Fibroblast of lung (primary cell): ENCODE data around the gene HMOX2. TPM values are rescaled to one million over a fixed set of nuclear protein-coding genes. Genes with fewer than 3 reads are reported as not detected.

Experiments
- DNase-seq, 2 donors: peaks; one replicate each; pipeline versions ENCODE4 v3.0.0 to v3.0.0-alpha.2; 2010; ENCODE audit warnings: low read depth in 2 of 2
- H2AFZ ChIP-seq: 2 replicates; pipeline ENCODE4 v1.5.1; 2012; ENCODE audit warnings: low read length, control low read depth, inconsistent platforms
- H3K27ac ChIP-seq: 2 replicates; pipeline ENCODE4 v1.5.1; 2011; ENCODE audit warnings: low read length, control low read depth; ENCODE audit not compliant: insufficient read depth
- H3K27me3 ChIP-seq: 2 replicates; pipeline ENCODE4 v1.5.1; 2011; ENCODE audit warnings: mild to moderate bottlenecking, low read length; ENCODE audit not compliant: control insufficient read depth, insufficient read depth
- H3K36me3 ChIP-seq: 2 replicates; pipeline ENCODE4 v1.5.1; 2011; ENCODE audit warnings: low read length; ENCODE audit not compliant: control insufficient read depth, insufficient read depth
- H3K4me1 ChIP-seq: 2 replicates; pipeline ENCODE4 v1.5.1; 2011; ENCODE audit warnings: low read length; ENCODE audit not compliant: control insufficient read depth, insufficient read depth; ENCODE audit errors: extremely low read depth
- H3K4me2 ChIP-seq: 2 replicates; pipeline ENCODE4 v1.5.1; 2011; ENCODE audit warnings: low read length, control low read depth; ENCODE audit not compliant: insufficient read depth; ENCODE audit errors: extremely low read depth
- H3K4me3 ChIP-seq, 4 experiments: fragments of 200-600 bp in 1 of 4; sonication (generic) in 1 of 4; replicated peaks in 1 of 4; 2 replicates each; pipeline ENCODE4 v1.5.1; 2011 to 2016; ENCODE audit warnings: low read length in 4 of 4, low read depth in 3 of 4, mild to moderate bottlenecking in 3 of 4, control low read depth in 2 of 4, inconsistent platforms in 1 of 4, mixed read lengths in 1 of 4; ENCODE audit not compliant: insufficient read depth in 1 of 4; ENCODE audit errors: control extremely low read depth in 1 of 4
- H3K79me2 ChIP-seq: 2 replicates; pipeline ENCODE4 v1.5.1; 2012; ENCODE audit warnings: mild to moderate bottlenecking, low read length, inconsistent platforms; ENCODE audit not compliant: control insufficient read depth, insufficient read depth
- H3K9ac ChIP-seq: 2 replicates; pipeline ENCODE4 v1.5.1; 2011; ENCODE audit warnings: mild to moderate bottlenecking, low read length, control low read depth; ENCODE audit not compliant: insufficient read depth
- H3K9me3 ChIP-seq: 2 replicates; pipeline ENCODE4 v1.5.1; 2012; ENCODE audit warnings: low read depth, low read length; ENCODE audit not compliant: control insufficient read depth, insufficient read depth
- H4K20me1 ChIP-seq: 2 replicates; pipeline ENCODE4 v1.5.1; 2011; ENCODE audit warnings: low read length; ENCODE audit not compliant: control insufficient read depth, insufficient read depth; ENCODE audit errors: extremely low read depth
- CTCF ChIP-seq, 2 donors: IDR thresholded peaks in 1 of 2; conservative IDR thresholded peaks in 1 of 2; 1 replicate in 1 of 2; 2 replicates in 1 of 2; pipeline ENCODE4 v1.5.1; 2011 to 2012; ENCODE audit warnings: low read length in 2 of 2, control low read depth in 1 of 2, inconsistent platforms in 1 of 2, low read depth in 1 of 2, mild to moderate bottlenecking in 1 of 2
- EZH2 ChIP-seq: IDR thresholded peaks from 2 replicates; pipeline ENCODE4 v1.5.1; 2012; ENCODE audit warnings: low read length, control low read depth, mild to moderate bottlenecking; ENCODE audit errors: missing control alignments
- polyA plus RNA-seq, 2 donors: library from polyadenylated mRNA; depleted of rRNA in 1 of 2; stranded (reverse) in 1 of 2; unstranded in 1 of 2; fragments of >200 nt; gene quantifications; 2 replicates each; pipeline ENCODE4 v1.2.1, GENCODE V29; 2011 to 2012; ENCODE audit warnings: missing spikeins in 1 of 2
- total RNA-seq: library from RNA; depleted of rRNA; stranded (reverse); fragments of >200 nt; gene quantifications from 2 replicates; pipeline ENCODE4 v1.2.1, GENCODE V29; 2014

Gene HMOX2
- total and polyA plus RNA-seq, 2 donors (not counting 1 experiment from before 2014, with no cell fraction given) = 40.0 to 45.7 TPM

GRCh38 chr16:4442371-4442770, 33.8 kb upstream of the HMOX2 start:
- Histone ChIP-seq H3K27ac (no peak overlapping the region), H3K79me2 (no peaks in the 10 kb centered on the region), H4K20me1 (no peaks in the 10 kb centered on the region), H3K27me3 (no peaks in the 10 kb centered on the region), H3K36me3 (peaks cover 31% of the 10 kb centered on the region), H3K4me2 (no peak overlapping the region), H3K9me3 (no peaks in the 10 kb centered on the region), H3K4me1 (no peaks in the 10 kb centered on the region), H2AFZ (no peak overlapping the region), H3K9ac (no peak overlapping the region), H3K4me3 (no peak overlapping the region)
- TF ChIP-seq CTCF (conservative IDR thresholded peaks at IDR 0.05 in 1 of 2, IDR thresholded peaks at IDR 0.05 in 1 of 2; ENCODE audit: low read depth in 1 of 2, low read length in 2 of 2) = no peak
- no peak for TF ChIP-seq EZH2
- DNase-seq = no peak

GRCh38 chr16:4443271-4443670, 32.9 kb upstream of the HMOX2 start:
- H4K20me1 ChIP-seq = no peaks in the 10 kb centered on the region
- DNase-seq = no peak
- H2AFZ ChIP-seq = no peak overlapping the region
- H3K27me3 ChIP-seq = no peaks in the 10 kb centered on the region
- no peak overlapping the region for H3K4me3 ChIP-seq
- H3K9ac ChIP-seq = no peak overlapping the region
- H3K4me1 ChIP-seq = no peaks in the 10 kb centered on the region
- H3K9me3 ChIP-seq = no peaks in the 10 kb centered on the region
- no peak overlapping the region for H3K4me2 ChIP-seq
- H3K36me3 ChIP-seq = peaks cover 32% of the 10 kb centered on the region
- no peaks in the 10 kb centered on the region for H3K79me2 ChIP-seq
- no peak overlapping the region for H3K27ac ChIP-seq
- no peak for TF ChIP-seq CTCF (conservative IDR thresholded peaks at IDR 0.05 in 1 of 2, IDR thresholded peaks at IDR 0.05 in 1 of 2; ENCODE audit: low read depth in 1 of 2, low read length in 2 of 2)
- TF ChIP-seq EZH2 = no peak

- H3K27ac ChIP-seq = no peak overlapping the region
- TF ChIP-seq CTCF (conservative IDR thresholded peaks at IDR 0.05 in 1 of 2, IDR thresholded peaks at IDR 0.05 in 1 of 2; ENCODE audit: low read depth in 1 of 2, low read length in 2 of 2) = no peak
- TF ChIP-seq EZH2 = no peak
- no peaks in the 10 kb centered on the region for H3K4me1 ChIP-seq
- no peak overlapping the region for H3K4me3 ChIP-seq
- no peak overlapping the region for H3K9ac ChIP-seq
- H3K79me2 ChIP-seq = no peaks in the 10 kb centered on the region
- H2AFZ ChIP-seq = no peak overlapping the region
- H3K27me3 ChIP-seq = no peaks in the 10 kb centered on the region
- H3K36me3 ChIP-seq = peaks cover 35% of the 10 kb centered on the region
- no peaks in the 10 kb centered on the region for H4K20me1 ChIP-seq
- H3K9me3 ChIP-seq = no peaks in the 10 kb centered on the region
- no peak overlapping the region for H3K4me2 ChIP-seq
- no peak for DNase-seq
These were observed 32.2 kb upstream of the HMOX2 start for GRCh38 chr16:4443986-4444385.
